GM23338 (cell line): ENCODE measurements around the gene ID3.

ENCODE experiments used
- CREB1 ChIP-seq: fragments of 250-450 bp; sonication (Bioruptor Pico); IDR thresholded peaks from 2 replicates; pipeline ENCODE4 v1.5.0; 2020; ENCODE audit warnings: low read depth, mild to moderate bottlenecking, moderate library complexity
- ETS1 ChIP-seq: IDR thresholded peaks from 2 replicates; pipeline ENCODE4 v1.6.1; 2016; ENCODE audit warnings: antibody characterized with exemption
- EZH2 ChIP-seq: fragments of 200-600 bp; sonication (generic); IDR thresholded peaks from one replicate; pipeline ENCODE4 v1.8.0; 2017; ENCODE audit warnings: antibody characterized with exemption, mild to moderate bottlenecking, low read depth; ENCODE audit not compliant: unreplicated experiment
- EZH2phosphoT487 ChIP-seq: fragments of 200-600 bp; sonication (generic); IDR thresholded peaks from one replicate; pipeline ENCODE4 v1.8.1; 2018; ENCODE audit warnings: antibody characterized with exemption; ENCODE audit not compliant: unreplicated experiment
- JUNB ChIP-seq: IDR thresholded peaks from one replicate; pipeline ENCODE4 v1.6.1; 2016; ENCODE audit warnings: antibody characterized with exemption; ENCODE audit not compliant: unreplicated experiment
- NANOG ChIP-seq: IDR thresholded peaks from 2 replicates; pipeline ENCODE4 v1.6.1; 2016; ENCODE audit warnings: antibody characterized with exemption, borderline replicate concordance
- POLR2AphosphoS5 ChIP-seq: IDR thresholded peaks from 2 replicates; pipeline ENCODE4 v1.6.1; 2016; ENCODE audit warnings: antibody characterized with exemption, low read depth
- STAT1 ChIP-seq: IDR thresholded peaks from one replicate; pipeline ENCODE4 v1.6.1; 2016; ENCODE audit warnings: antibody characterized with exemption; ENCODE audit not compliant: unreplicated experiment
- ZNF114 ChIP-seq: fragments of 250-450 bp; sonication (Bioruptor Pico); IDR thresholded peaks from 2 replicates; pipeline ENCODE4 v1.5.0; 2020; ENCODE audit warnings: mild to moderate bottlenecking, moderate library complexity
- ZNF331 ChIP-seq: fragments of 250-450 bp; sonication (Bioruptor Pico); IDR thresholded peaks from 2 replicates; pipeline ENCODE4 v1.5.0; 2020; ENCODE audit warnings: low read depth, mild to moderate bottlenecking, moderate library complexity
- TF ChIP-seq, protein P1 (sequence below), 2 experiments: fragments of 200-600 bp in 1 of 2; sonication (generic) in 1 of 2; conservative IDR thresholded peaks; 2 replicates each; pipeline versions ENCODE4 v1.5.1 to v1.6.1; 2016 to 2017; ENCODE audit warnings: antibody characterized with exemption in 2 of 2, low read depth in 2 of 2, mild to moderate bottlenecking in 2 of 2, moderate library complexity in 1 of 2
- TF ChIP-seq, protein P2 (sequence below): IDR thresholded peaks from one replicate; pipeline ENCODE4 v1.6.1; 2018; ENCODE audit warnings: antibody characterized with exemption; ENCODE audit not compliant: unreplicated experiment

- TF ChIP-seq, protein P1, sequence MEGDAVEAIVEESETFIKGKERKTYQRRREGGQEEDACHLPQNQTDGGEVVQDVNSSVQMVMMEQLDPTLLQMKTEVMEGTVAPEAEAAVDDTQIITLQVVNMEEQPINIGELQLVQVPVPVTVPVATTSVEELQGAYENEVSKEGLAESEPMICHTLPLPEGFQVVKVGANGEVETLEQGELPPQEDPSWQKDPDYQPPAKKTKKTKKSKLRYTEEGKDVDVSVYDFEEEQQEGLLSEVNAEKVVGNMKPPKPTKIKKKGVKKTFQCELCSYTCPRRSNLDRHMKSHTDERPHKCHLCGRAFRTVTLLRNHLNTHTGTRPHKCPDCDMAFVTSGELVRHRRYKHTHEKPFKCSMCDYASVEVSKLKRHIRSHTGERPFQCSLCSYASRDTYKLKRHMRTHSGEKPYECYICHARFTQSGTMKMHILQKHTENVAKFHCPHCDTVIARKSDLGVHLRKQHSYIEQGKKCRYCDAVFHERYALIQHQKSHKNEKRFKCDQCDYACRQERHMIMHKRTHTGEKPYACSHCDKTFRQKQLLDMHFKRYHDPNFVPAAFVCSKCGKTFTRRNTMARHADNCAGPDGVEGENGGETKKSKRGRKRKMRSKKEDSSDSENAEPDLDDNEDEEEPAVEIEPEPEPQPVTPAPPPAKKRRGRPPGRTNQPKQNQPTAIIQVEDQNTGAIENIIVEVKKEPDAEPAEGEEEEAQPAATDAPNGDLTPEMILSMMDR (conservative IDR thresholded peaks at IDR 0.05; ENCODE audit: low read depth in 2 of 2): no peak
- TF ChIP-seq EZH2 (no peak), JUNB (no peak), EZH2phosphoT487 (no peak), POLR2AphosphoS5 (no peak), STAT1 (no peak), NANOG (no peak), ETS1 (no peak), ZNF331 (CRISPR knock-in tag) (no peak), ZNF114 (no peak), CREB1 (CRISPR knock-in tag) (no peak)
- TF ChIP-seq, protein P2, sequence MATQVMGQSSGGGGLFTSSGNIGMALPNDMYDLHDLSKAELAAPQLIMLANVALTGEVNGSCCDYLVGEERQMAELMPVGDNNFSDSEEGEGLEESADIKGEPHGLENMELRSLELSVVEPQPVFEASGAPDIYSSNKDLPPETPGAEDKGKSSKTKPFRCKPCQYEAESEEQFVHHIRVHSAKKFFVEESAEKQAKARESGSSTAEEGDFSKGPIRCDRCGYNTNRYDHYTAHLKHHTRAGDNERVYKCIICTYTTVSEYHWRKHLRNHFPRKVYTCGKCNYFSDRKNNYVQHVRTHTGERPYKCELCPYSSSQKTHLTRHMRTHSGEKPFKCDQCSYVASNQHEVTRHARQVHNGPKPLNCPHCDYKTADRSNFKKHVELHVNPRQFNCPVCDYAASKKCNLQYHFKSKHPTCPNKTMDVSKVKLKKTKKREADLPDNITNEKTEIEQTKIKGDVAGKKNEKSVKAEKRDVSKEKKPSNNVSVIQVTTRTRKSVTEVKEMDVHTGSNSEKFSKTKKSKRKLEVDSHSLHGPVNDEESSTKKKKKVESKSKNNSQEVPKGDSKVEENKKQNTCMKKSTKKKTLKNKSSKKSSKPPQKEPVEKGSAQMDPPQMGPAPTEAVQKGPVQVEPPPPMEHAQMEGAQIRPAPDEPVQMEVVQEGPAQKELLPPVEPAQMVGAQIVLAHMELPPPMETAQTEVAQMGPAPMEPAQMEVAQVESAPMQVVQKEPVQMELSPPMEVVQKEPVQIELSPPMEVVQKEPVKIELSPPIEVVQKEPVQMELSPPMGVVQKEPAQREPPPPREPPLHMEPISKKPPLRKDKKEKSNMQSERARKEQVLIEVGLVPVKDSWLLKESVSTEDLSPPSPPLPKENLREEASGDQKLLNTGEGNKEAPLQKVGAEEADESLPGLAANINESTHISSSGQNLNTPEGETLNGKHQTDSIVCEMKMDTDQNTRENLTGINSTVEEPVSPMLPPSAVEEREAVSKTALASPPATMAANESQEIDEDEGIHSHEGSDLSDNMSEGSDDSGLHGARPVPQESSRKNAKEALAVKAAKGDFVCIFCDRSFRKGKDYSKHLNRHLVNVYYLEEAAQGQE: no peak
Measured at GRCh38 chr1:23559985-23560741, 862 bp upstream of the ID3 start.
